GM12873 (cell line): ENCODE results near the gene TLK2.

Experiments used
- TF ChIP-seq, protein P1 (sequence below): IDR thresholded peaks from 2 replicates; pipeline ENCODE4 v1.5.1; 2012; ENCODE audit warnings: low read depth, mild to moderate bottlenecking, moderate library complexity, low read length, control low read depth; ENCODE audit not compliant: insufficient read depth; ENCODE audit errors: missing control alignments

TLK2 gene

DNA sequence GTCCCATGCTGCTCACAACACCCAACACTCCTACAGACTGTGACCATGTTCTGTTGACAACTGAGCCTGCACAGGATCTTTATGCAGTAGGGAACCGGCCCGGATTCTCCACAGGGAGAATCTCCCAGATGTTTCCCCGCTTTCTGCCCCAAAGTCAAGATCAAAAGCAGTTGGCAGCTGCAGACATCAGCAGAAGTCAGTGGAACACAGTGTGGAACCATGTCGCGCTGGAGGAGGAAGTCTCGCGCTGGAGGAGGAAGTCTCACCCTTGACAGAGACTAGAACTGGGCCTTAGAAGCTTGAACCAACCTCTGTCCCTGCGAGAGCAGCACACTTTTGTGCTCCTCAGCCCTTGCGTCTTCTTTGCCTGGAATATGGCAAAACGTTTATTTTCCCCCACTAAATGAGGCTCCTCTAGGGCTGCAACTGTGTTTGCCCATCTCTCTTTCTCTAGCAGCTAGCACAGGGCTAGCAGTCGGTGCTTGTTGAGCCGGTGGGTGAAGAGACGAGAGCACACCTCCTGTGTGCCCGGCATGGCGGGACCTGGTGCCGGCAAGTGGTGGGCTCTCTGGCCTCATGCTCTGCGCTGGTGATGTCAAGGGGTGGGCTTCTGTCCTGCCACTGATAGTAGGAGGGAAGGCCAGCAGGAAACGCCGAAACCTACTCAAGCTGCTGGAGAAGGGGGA lies 146.7 kb downstream of the TLK2 start:
- TF ChIP-seq, protein P1, sequence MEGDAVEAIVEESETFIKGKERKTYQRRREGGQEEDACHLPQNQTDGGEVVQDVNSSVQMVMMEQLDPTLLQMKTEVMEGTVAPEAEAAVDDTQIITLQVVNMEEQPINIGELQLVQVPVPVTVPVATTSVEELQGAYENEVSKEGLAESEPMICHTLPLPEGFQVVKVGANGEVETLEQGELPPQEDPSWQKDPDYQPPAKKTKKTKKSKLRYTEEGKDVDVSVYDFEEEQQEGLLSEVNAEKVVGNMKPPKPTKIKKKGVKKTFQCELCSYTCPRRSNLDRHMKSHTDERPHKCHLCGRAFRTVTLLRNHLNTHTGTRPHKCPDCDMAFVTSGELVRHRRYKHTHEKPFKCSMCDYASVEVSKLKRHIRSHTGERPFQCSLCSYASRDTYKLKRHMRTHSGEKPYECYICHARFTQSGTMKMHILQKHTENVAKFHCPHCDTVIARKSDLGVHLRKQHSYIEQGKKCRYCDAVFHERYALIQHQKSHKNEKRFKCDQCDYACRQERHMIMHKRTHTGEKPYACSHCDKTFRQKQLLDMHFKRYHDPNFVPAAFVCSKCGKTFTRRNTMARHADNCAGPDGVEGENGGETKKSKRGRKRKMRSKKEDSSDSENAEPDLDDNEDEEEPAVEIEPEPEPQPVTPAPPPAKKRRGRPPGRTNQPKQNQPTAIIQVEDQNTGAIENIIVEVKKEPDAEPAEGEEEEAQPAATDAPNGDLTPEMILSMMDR: no peak

DNA sequence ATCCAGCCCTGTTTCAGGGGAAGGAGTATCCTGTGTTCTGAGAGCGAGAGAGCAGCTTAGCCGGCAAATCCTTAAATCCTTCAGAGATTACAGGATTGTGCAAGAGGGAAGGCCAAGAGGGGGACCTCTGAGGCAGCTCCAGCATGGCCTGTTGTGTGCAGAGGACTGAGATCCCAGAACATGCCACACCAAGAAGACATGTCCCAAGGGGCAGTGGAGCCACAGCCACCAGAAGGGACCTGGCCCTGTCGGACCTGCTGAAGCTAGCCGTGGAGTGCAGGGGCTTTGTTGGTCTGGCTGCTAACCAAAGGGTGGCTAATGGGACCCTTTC lies 147.2 kb downstream of the TLK2 start:
- TF ChIP-seq, protein P1: no peak

DNA sequence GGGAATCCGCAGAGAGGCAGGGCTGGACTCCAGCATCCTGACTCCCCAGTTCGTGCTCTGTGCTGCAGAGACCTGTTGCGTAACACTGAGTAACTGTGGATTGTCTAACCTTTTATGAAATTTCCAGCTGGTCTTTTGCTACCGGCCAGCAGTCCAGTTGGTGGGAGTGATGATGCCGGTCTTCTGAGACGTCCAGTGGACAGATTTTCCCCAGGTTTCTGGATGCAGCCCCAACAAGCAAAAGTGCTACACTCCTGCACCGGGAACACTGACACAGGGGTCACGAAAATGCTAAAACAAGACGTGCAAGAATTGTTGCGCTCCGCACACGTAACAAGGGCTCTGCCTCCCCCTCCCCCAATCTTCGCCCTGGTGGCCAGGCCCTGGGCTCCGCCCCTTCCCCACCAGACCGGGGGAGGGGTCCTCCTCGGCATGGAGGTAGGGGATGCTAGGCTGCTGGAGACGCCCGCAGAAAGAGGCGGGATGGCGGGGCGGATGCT lies 148.1 kb downstream of the TLK2 start:
- TF ChIP-seq, protein P1: no peak

DNA sequence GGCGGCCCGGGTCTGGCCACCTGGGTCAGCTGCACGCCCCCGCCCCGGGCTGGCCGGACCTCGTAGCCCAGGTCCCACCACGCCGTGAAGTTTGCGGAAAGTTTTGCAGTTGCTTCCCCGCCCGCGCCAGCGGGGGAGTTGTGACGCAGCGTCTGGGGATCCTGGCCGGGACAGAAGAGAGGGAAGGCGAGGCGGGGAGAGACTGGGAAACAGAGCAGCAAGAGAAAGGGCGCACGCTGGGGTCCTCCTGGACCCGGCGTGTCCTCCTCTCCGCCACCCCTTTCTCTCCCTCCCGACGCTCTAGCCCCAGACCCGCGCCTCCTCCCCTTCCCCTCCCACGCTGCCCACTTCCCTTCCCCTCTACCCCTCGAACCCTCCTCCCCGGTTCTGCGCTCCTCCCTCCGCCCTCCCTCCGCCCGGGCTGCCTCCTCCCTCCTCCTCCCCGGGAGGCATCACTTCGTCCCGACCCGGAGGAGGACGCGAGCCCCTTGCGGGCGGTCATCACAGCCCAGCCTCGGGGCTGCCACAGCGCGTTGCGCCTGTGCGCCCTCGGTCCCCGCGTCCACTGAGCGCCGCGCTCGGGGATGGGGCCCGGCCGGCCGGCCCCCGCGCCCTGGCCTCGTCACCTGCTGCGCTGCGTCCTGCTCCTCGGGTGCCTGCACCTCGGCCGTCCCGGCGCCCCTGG lies 148.7 kb downstream of the TLK2 start, which contains the start of gene MRC2:
TSS of gene MRC2 (plus strand) at position 452 of the 685 bp plus-strand sequence. CDS start at position 585, 133 bp downstream.
- TF ChIP-seq, protein P1: no peak

DNA sequence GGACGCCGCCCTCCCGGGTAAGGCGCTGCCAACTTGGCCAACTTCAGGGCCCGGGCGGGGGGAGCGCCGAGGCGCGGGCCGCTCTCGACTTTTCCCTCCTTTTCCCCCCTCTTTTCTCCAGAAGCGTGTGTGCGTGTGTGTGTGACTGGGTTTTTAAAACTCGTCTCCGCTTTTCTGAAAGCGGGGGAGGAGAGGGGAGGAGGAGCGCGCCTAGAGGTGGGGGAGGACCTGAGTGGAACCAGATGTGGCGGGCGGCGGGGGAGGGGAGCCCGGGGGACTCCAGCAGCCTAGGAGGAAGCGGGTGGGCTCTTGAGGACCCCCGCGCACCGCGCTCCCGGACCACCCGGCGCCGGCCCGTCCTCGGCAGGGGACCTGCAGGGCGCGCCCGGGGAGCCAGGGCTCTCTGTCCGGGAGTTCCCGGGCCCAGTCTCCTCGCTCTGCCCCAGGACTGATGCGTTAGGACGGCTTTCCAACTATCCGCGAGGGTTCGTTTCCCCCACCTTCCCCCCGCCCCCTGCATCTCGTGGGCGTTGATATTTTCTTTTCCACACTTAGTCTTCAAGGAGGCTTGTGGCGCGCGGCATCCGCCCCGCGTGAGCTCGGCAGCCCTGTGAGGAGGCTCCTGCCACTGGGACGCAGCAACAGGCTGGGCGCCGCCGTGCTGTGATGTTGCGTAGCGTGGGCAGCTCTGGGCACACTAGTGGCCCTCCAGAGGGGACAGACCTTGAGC lies 149.4 kb downstream of the TLK2 start:
- TF ChIP-seq, protein P1: no peak

DNA sequence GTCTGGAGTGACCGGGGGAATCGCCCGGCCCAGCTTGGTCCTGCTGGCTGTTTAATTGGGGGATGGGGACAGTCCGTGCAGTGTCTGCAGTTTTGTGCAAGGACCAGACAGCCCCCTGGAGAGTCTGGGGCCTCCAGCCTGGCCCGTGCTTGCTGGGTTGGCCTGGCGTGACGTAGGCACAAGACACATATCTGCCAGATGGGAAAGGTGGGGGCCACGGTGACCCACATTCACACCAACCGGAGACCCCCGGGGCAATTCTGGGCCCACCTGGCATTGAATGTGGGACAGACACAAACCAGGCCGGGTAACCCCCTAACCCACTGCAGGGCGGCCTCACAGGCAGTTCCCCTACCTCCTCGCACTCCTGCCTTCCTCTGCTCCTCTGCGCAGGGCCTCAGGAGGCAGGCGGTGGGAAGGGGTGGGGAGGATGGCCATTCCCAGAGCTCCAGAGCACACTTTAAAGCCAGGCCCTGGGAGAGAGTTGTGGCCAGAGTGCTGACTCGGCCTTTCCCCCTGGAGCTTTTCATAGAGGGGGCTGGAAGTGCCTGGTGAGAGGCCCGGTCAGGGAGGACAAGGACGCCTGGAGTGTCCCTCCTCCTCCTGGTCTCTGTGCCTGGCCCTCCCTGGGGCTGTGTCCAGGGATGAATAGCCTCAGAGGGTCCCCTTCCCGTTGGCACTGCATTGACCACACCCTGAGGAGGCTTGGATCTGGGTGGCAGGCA lies 150.4 kb downstream of the TLK2 start:
- TF ChIP-seq, protein P1: no peak
